GM18502 (cell line): ENCODE data around the gene SH3GL2.

Experiments used
- ATAC-seq: cut with Tn5 transposase; IDR thresholded peaks from one replicate; pipeline ENCODE4 v1.9.1; 2021; ENCODE audit warnings: mild to moderate bottlenecking; ENCODE audit not compliant: unreplicated experiment, poor library complexity

SH3GL2 gene

DNA sequence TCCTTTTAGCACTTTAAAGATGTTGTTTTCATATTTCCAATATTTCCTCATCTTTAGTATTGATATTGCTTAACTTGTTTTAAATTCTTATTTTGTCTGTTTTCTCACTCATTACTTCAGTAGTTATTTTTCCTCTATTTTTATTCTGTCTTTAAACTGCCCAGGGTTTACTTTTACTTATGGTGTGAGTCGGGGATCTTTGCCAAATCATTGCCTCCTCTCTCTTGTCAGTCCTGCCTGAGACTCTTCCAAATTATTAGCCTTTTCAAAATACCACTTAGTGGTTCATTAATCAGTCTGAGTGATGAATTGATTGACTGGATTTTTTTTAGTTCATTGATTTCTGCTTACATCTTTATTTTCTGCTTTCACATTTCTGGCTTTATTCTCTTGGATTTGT lies 72.9 kb downstream of the SH3GL2 start:
- ATAC-seq: no peak

DNA sequence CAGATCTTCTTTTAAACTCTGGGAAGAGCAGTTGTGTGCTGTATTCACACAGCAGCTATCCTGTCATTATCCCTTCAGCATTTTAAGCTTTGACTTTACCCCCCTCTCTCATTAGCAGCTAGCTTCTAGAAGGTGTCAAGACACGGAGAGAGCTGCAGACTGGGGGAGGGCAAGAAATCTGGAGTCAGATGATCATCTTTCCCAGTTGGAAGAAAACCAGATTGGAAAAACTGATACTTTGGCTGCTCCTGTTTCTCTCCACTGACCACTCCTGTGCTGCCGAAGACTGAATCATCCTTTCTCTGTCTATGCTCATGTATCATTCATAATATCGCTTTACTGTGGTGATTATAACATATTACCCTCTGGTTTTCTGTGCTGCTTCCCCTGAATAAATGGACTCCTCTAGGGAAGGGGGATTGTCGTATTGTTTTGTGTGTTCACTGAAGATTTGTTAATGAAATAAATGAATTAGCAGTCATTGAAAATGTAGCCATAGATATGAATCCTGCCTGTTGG lies 75.1 kb downstream of the SH3GL2 start:
- ATAC-seq: no peak

DNA sequence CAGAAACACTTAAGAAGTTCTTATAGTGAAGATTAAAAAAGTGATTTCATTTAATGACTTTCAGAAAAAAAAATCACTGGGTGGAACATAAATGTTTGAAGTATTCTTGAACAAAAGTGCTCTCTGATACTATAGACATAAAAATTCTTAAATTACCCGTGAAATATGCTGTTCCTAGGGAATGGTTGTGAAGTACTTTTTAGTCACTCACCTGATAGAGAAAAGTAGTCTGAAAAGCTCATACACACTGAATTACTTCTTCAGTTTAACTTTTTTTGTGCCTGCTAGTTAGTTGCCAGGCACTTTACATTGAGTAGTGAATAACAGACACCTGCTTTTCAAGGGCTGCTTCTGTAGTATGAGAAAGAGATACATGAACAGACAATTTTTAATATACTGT lies 78.0 kb downstream of the SH3GL2 start:
- ATAC-seq: no peak

DNA sequence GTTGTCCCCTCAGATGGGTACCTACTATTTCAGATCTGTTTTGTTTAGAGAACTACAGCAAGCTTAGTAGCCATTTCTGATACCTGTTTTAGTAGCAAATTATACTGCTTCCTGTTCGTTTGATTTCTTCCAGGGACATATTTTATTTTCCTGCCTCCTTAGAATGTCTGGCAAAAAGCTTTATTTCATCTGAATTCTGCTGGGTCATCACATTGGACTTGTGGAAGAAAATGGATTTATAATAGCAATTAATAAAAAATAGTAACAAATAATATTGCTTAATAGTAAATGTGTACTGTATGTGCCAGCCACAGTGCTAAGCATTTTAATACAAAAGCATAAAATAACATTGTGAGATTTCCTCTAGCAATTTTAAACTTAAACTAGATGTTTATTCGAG lies 79.4 kb downstream of the SH3GL2 start:
- no peak for ATAC-seq

DNA sequence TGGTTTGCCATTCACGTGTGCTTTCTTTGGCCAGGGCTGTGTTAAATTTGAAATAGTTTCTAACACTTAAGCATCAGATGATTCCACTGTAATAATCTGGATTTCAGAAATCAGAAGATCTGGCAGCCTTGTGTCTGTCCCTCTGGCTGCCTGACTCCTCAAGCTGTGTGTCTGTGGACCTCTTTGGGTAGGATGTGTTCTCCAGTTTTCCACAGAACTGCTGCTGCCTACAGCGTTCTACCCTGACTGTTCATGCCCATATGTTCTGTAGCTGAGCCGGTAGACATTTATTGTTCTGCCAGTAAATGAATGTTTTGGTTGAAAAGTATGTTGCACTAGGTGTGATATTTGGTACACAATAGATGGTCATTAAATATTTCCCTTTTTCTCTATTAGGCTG lies 81.3 kb downstream of the SH3GL2 start:
- ATAC-seq: no peak

DNA sequence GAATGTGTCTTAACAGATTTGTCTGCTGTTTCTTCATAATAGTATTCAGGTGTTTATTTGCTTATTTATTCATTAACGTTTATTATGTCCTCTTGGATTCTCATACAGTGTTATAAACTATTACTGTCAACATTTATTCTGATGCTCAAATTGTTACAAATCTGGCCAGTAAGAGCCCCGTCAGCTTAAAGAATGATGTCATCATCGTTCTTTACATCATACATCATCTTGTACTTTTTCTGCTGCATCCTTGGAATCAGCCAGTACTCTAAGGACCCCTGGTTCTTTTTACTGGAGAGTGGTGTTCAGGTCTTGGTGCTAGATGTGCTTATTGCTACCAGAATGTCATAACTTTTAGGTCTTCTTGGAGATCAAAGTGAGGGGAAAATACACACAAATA lies 86.6 kb downstream of the SH3GL2 start:
- no peak for ATAC-seq

DNA sequence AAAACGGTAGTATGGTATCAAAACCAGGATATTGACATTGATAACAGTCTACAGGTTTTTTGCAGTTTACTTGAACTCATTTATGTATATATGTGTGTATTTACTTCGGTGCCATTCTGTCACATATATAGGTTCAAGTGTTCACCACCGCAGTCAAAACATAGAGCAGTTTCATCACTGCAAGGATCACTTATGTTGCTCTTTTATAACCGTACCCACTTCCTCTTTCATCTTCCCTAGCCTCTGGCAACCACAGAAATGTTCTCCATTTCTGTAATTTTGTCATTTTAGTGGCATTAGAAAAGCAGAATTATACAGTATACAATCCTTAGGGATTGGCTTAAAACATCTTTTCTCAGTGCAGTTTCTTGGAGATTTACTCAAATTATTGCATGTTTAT lies 90.3 kb downstream of the SH3GL2 start:
- no peak for ATAC-seq

DNA sequence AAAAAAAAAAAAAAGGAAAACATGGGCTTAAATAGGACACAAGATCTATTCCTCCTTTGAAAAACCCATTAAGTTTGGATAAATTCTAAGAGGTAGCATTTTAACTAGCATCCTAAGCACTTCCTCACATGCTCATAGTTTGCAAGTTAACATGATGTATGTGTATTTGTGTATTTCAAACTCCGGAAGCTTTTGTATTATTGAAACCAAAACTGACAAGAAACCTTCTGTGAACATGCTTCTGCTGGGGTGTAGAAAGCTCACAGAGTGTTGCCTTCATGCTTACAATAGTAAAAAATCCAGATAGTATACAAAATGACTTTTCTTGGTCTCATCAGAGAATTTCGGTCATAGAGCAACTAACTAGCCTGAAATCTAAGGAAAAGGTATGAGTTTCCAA lies 103.8 kb downstream of the SH3GL2 start:
- no peak for ATAC-seq

DNA sequence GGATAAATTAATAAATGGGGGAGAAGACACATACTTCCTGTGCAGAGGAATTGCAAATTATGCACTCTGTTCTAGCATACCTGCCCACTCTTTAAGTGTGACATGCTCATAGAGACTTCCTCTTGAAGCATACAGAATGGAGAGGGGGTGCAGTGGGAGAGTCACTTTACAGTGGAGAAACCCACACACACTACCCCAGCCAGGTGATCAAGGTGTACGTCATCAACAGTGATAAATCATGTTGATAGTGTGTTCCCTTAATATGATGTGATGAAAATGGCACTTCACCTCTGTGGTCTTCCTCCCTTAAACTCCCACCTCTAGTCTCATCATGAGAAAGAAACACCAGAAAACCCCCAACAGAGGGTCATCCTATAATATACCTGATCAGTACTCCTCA lies 110.0 kb downstream of the SH3GL2 start:
- no peak for ATAC-seq

DNA sequence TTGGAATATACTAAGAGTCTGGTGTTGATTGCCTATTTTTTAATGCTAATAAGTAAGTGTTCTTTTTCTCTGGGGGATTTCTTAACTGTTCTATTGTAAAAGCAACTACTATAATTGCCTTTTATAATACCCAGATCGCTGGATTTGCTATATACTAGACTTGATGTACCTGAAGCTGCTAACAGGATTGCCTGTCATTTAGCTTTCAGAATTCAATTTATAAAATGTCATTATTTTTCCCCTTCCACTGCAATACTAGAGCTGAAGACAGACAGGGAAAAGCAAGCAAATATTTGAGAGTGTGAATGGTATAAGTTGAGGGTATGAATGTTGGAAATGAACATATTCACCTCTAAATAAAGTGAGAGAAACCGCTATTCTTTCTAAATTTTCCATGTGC lies 115.5 kb downstream of the SH3GL2 start:
- no peak for ATAC-seq

DNA sequence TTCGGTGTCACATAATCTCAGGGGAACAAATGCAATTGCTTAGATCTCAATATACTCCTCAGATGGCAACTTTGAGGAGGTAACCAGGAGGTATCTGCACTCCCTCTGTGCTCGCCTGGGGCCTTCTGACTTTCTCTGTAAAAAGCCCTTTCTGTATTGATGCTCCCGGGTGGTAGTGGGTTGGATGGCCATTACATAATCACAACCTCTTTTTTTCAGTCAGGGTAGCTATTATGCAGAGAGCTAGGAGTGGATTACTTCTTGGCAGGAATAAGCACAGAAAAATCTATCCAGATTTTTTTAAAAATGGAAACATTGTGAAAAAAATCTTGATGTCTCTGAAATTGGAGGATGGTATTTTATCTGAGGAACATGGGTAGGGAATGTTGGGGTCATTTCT lies 116.6 kb downstream of the SH3GL2 start:
- no peak for ATAC-seq

DNA sequence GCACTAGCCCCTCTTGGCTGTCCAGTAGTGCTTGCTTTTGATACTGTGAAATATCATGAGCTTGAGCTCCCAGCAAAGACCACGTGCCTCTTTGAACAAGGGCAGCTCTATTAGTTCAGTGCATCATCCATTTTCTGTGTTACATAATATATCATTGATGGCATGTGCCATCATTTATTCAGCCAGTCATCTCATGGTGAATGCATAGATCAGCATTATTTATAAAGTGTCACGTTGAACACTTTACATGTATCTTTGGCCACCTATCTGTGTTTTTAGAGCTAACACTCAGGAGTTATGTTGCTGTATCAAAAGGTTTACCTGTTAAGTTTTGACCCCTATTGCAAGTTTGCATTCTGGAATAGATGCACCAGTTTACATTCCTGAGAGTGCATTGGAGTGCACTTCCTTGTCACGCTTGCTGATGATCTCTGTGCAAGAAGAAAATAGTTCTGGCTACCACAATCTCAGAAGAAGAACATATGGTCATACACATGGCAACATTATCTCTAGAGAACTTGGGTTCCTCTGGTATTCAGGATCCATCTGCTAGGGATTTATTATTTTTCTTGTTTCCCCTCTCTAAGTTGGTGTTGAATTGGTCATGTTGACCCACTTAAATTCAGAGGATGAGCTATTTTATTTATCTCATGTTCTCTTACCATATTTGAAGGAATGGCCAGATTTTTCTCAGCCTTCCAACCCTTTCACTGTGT lies 120.9 kb downstream of the SH3GL2 start:
- ATAC-seq: no peak

DNA sequence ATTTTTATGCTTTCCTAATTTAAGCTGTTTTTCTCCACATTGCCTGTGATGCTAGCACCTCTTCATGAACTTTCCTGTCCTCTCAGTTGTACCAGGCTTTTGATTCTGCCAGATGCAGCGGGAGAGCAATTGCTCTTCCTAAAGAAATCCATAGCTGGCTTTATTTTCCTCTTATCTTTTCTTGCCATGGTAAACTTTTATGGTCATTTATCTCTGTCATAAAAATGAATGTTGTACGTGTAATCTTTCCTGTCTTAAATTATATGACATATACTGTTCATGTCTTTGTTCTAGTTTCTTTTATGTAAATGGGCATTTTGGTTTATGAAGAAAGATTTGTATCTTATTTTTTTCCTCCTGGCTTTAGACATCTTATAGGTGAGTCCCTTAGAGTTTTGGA lies 127.5 kb downstream of the SH3GL2 start:
- ATAC-seq: no peak

DNA sequence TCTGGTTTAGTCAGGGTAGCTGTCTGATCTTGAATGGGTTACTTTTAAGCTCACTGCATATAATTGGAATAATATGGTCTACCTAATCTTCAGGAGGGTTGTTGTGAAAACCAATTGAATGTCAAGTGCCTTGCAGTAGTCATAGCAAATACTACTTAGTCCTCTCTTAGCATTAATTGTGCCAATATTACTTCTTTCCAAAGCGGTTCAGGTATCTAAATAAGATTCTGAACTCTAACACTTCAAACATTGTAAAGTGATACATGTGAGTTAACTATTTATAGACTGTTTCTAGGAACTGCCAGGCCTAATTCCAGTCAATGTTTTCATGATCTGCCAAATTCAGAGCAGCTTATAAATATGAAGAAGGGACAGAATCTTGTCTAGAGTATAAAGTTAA lies 140.2 kb downstream of the SH3GL2 start:
- no peak for ATAC-seq

DNA sequence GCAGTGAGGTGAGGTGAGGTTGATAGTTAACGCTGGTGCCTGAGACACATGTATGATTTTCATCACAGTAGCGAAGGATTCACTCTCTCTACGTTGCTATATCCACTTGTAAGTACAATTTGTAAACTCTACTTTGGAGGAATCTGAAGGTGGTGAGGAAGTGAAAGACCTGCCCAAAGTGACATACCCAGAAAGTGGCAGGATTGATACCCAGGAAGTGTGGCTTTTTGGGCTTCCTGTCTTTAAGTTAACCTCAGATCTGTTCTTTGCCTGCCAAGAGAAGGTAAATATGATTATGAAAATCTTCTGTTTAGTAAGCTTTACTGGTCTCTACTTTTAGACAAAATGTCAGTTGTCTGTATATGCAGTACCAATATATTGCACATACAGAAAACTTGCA lies 143.1 kb downstream of the SH3GL2 start:
- ATAC-seq: no peak

DNA sequence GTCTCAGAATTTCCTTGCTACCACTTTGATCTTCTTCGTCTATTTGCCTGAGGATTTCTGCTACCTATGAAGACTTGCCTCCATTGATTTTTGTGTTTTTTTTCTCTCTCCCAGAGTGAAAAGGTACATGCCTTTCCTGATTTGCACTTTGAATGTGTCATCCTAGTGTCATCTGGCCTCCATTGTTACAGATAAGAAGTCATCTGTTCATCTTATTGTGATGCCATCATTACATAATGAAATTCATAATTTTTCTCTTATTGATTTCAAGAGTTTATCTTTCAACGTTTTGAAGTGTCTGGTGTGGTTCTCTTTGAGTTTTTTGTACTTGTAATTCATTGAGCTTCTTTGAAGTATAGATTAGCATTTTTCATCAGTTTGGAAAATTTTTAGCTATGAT lies 144.8 kb downstream of the SH3GL2 start:
- ATAC-seq: no peak

DNA sequence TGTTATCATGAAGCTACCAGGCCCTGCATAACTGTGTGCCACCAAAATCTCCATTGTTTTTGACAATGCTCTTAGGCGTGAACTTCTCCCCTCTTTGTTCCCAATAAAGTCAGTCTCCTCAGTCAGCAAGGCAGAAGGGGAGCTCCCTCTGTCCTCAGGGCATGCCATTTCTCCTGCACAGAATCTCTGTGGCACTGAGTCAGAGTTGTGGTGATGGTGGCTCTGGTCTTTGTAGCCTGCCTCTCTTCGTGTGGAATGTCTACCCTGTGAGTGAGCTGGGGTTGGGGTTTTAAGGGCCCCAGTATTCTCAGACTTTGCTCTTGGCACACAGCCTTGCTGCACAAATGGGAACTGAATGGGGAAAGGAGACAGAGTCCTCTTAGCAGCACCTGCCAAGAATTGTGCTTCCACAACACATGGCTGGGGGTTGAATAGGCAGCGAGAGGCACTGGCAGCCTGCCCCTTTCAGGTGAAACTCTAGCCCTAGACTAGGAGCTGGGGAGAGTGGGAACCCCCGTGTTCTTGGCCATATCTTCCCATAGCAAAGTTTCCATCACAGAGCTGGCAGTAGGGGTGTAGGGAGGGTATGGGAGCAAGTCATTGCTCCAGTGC lies 146.6 kb downstream of the SH3GL2 start:
- no peak for ATAC-seq

DNA sequence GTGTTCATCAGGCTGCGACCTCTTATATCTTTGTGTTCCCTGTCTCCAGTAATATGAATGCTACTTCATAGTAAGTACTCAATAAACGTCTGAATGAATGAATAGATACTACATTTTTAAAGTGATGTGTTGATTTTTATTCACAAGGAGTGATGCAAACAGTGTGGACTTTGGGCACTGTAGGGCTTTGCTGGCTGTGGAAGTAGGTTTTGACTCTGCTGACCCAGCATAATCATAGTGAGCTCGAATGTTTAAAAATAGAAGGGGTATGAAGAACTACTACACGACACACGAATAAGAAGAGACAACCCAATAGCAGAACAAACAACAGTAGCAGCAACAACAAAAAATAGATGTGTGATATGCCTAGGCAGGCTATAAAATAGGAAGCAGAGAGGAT lies 147.4 kb downstream of the SH3GL2 start:
- no peak for ATAC-seq

DNA sequence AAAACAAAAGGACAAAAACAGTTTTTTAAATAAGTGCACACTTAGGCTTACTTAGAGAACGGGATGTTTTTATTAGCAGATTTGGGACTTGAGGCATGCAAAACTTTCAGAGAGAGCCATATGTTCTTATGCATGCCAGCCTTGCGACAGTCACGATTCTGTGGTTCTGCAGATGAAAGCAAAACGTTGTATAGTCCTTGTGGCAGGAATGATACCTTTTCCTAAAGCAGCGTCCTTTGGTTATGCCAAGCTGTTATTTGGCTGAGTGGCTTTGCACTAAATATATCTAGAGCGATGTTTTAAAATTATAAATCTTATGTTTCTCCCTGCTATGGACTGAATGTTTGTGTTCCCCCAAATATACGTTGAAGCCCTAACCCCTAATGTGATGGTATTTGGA lies 152.0 kb downstream of the SH3GL2 start:
- ATAC-seq: no peak

DNA sequence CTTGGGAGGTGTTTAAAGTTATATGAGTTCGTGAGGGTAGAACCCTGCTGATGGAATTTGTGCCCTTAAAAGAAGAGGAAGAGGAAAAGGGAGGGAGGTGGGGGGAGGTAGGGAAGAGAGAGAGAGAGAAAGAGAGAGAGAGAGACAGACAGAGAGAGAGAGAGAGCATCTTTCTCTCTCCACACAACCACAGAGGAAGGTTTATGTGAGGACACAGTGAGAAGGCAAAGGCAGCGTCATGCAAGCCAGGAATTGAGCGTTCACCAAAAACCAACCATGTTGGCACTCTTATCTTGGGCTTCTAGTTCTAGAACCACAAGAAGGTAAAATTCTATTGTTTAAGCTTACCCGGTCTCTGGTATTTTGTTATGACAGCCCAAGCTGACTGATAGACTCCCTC lies 152.4 kb downstream of the SH3GL2 start:
- no peak for ATAC-seq

DNA sequence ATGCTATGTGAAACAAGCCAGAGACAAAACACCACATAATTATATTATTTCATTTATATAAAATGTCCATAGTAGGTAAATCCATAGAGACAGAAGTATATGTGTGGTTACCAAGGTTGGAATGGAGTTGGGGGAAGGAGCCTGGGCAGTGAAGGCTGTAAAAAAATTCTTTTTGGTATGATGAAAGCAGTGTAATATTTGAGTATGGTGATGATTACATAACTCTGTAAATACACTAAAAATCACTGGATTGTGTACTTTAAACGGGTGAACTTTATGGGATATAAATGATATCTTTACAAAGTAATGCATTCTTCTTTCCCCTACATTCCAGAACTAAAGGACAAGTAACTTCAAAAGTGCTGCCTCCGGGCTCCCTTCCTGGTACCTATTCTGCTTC lies 155.8 kb downstream of the SH3GL2 start:
- ATAC-seq: no peak

DNA sequence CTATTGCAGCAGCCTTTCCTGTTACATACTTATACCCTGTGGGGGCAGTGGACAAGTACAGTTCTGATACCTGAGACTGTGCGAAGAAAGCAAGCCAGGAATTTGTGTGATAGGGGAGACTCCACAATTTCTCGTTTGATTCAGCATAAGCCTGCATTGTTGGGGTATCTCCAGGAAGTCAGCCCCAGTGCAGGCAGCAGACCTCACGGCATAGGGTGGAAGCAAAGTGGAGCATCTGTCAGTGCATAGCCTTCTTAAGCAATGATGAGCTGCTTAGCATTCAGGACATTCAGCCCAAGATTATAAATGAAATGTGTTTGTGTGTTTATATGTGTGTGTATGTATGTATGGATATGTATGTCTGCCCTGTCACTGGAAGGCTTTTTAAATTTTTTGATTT lies 157.0 kb downstream of the SH3GL2 start:
- ATAC-seq: no peak
